Sigmoid colon (tissue), 7 donors: ENCODE results near the gene MCTP1. TPM values are rescaled to one million over a fixed set of nuclear protein-coding genes. Genes with fewer than 3 reads are reported as not detected.

ENCODE experiments used
- DNase-seq: peaks from one replicate; pipeline ENCODE4 v3.0.0-alpha.2; 2019
- H3K27ac ChIP-seq, 4 donors: fragments of 200-600 bp; sonication (generic); one replicate each; pipeline ENCODE4 v1.5.1; 2016 to 2019; ENCODE audit warnings: mild to moderate bottlenecking in 1 of 4
- H3K27me3 ChIP-seq, 3 donors: fragments of 200-600 bp; sonication (generic); one replicate each; pipeline ENCODE4 v1.5.1; 2019; ENCODE audit warnings: mild to moderate bottlenecking in 1 of 3
- H3K36me3 ChIP-seq, 4 donors: fragments of 200-600 bp; sonication (generic); one replicate each; pipeline ENCODE4 v1.5.1; 2016 to 2019
- H3K4me1 ChIP-seq, 4 donors: fragments of 200-600 bp; sonication (generic); one replicate each; pipeline ENCODE4 v1.5.1; 2017 to 2019
- H3K4me3 ChIP-seq, 4 donors: fragments of 200-600 bp; sonication (generic); one replicate each; pipeline ENCODE4 v1.5.1; 2017 to 2019; ENCODE audit warnings: mild to moderate bottlenecking in 2 of 4, moderate library complexity in 1 of 4
- H3K9me3 ChIP-seq, 4 donors: fragments of 200-600 bp in 3 of 4; sonication (generic) in 3 of 4; one replicate each; pipeline versions ENCODE4 v1.5.1 to v1.6.1; 2013 to 2019
- CTCF ChIP-seq, 4 experiments: fragments of 450-650 bp in 3 of 4; fragments of 200-600 bp in 1 of 4; IDR thresholded peaks; one replicate each; pipeline ENCODE4 v1.5.1; 2016 to 2019; ENCODE audit warnings: antibody characterized with exemption in 4 of 4, mild to moderate bottlenecking in 3 of 4, moderate library complexity in 2 of 4
- EP300 ChIP-seq, 4 donors: sonication (generic); formaldehyde crosslinking; IDR thresholded peaks; one replicate each; pipeline ENCODE4 v1.6.1; 2017; ENCODE audit warnings: antibody characterized with exemption in 4 of 4
- POLR2A ChIP-seq, 2 donors: fragments of 450-650 bp; IDR thresholded peaks; one replicate each; pipeline ENCODE4 v1.6.1; 2016; ENCODE audit warnings: antibody characterized with exemption in 2 of 2, mild to moderate bottlenecking in 2 of 2, moderate library complexity in 2 of 2
- POLR2AphosphoS5 ChIP-seq, 4 donors: sonication (generic); formaldehyde crosslinking; IDR thresholded peaks; one replicate each; pipeline ENCODE4 v1.6.1; 2017; ENCODE audit warnings: antibody characterized with exemption in 4 of 4
- WGBS, 2 donors: extraction: QIAGEN DNeasy Blood & Tissue Kit; methylation state at CpG; one replicate each; pipeline ENCODE4 v1.1.7; 2013; 5-methylcytosine and 5-hydroxymethylcytosine counted together
- intact Hi-C: fragments of 100-400 bp; cut with DNase I; formaldehyde crosslinking; loops from one replicate; pipeline ENCODE4 v1.15.1; 2023
- polyA plus RNA-seq, 3 donors: library from polyadenylated mRNA; stranded (reverse); fragments of 200-250 nt; gene quantifications; one replicate each; pipeline ENCODE4 v1.2.3, GENCODE V29; 2013
- total RNA-seq, 4 donors: library from RNA; depleted of rRNA; stranded (reverse); fragments of >200 nt; gene quantifications; one replicate each; pipeline ENCODE4 v1.1.0, GENCODE V29; 2016
- donor health status: healthy with polysubstance abuse.
- donor health status: Bipolar disorder and iron deficiency.
- donor health status: healthy.

Gene MCTP1
- total and polyA plus RNA-seq, 7 donors, result 2.1 to 20.5 (median 12.5) TPM

- H3K27ac ChIP-seq, result peak overlapping the region in 1 of 4 donors; percentile 27
- no peak for TF ChIP-seq CTCF (IDR thresholded peaks at IDR 0.05)
- no peak for TF ChIP-seq EP300 (IDR thresholded peaks at IDR 0.05)
- peak in 1 of 4 donors; percentile 16 for TF ChIP-seq POLR2AphosphoS5 (IDR thresholded peaks at IDR 0.05)
- no peak for TF ChIP-seq POLR2A (IDR thresholded peaks at IDR 0.05)
- no peaks in the 10 kb centered on the region for H3K4me1 ChIP-seq
- H3K4me3 ChIP-seq, result no peak overlapping the region
- no peaks in the 10 kb centered on the region for H3K27me3 ChIP-seq
- H3K36me3 ChIP-seq, result no peaks in the 10 kb centered on the region
- no peaks in the 10 kb centered on the region for H3K9me3 ChIP-seq
- 57 to 77% methylated on average over 3 of the region's 3 CpGs for WGBS, 2 donors
- intact Hi-C loops, result no loop called here
- no peak for DNase-seq
These were observed 142.7 kb downstream of the MCTP1 start for GRCh38 chr5:95142145-95142544.

DNA sequence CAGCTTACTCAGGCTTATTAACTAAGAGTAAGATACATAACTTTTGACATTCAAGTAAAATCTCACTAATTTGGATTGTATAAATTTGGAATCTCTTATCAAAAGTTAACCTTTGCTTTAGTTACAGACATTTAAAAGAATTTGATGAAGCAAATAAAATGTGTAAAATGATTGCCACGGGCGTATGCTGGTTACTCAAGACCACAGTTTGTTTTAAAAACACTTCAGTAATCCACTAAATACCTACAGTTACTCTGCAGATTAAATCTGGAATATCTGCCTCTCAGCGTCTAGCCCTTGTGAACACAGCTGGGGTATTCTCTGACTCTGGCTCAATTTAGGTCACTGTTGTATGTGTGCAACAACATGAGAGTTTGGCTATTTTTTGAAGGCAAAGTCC, 143.8 kb downstream of the MCTP1 start:
- H3K27me3 ChIP-seq, result no peaks in the 10 kb centered on the region
- no peak overlapping the region for H3K4me3 ChIP-seq
- no peaks in the 10 kb centered on the region for H3K36me3 ChIP-seq
- 54 to 74% methylated on average over 3 of the region's 3 CpGs for WGBS, 2 donors
- DNase-seq, result no peak
- no peak for TF ChIP-seq POLR2A (IDR thresholded peaks at IDR 0.05)
- TF ChIP-seq CTCF (IDR thresholded peaks at IDR 0.05), result no peak
- no peak for TF ChIP-seq POLR2AphosphoS5 (IDR thresholded peaks at IDR 0.05)
- no peak for TF ChIP-seq EP300 (IDR thresholded peaks at IDR 0.05)
- no peaks in the 10 kb centered on the region for H3K4me1 ChIP-seq
- H3K9me3 ChIP-seq, result no peaks in the 10 kb centered on the region
- peak overlapping the region in 1 of 4 donors; percentile 14 for H3K27ac ChIP-seq
- intact Hi-C loops, result no loop called here

DNA sequence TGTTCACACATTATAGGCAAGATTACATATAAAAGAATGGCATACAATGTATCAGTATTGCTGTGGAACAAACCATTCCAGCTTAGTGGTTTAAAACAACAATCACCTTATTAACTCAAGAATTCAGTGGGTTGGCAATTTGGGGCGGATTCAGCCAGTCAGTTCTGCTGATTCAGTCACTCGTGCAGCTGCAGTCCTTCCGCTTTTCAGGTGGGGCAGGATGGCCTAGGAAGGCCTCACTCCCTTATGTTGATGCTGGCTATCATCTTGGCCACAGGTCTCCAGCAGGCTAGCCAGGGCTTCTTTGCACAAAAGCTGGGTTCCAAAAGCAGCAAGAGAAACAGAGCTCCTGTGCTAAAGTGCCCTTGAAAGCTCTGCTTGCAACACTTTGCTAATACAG, 150.6 kb downstream of the MCTP1 start:
- Histone ChIP-seq H3K9me3 (no peaks in the 10 kb centered on the region), H3K27ac (no peak overlapping the region), H3K4me3 (no peak overlapping the region), H3K36me3 (no peaks in the 10 kb centered on the region), H3K4me1 (no peaks in the 10 kb centered on the region), H3K27me3 (no peaks in the 10 kb centered on the region)
- intact Hi-C loops, result no loop called here
- WGBS, 2 donors, result 80 to 88% methylated on average over 3 of the region's 3 CpGs
- DNase-seq, result no peak
- no peak for TF ChIP-seq POLR2A (IDR thresholded peaks at IDR 0.05)
- no peak for TF ChIP-seq POLR2AphosphoS5 (IDR thresholded peaks at IDR 0.05)
- TF ChIP-seq EP300 (IDR thresholded peaks at IDR 0.05), result no peak
- TF ChIP-seq CTCF (IDR thresholded peaks at IDR 0.05), result no peak

DNA sequence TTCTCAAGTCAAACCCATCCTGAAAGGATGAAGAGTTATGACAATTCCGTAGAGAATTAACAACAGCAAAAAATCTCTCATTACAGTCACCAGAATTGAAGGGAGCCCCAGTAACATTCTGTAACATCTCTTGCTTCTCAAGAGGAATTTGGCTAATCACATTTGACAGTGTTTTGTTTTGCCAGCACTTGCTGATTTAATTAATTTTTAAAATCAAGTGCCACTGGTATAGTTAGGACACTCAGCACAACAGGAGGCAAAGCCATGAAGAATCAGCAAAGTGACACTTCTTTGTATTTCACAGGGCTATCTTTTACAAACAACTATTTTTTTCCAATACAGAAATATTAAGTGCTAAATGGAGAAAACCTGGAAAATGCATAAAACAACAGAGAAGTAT, 152.8 kb downstream of the MCTP1 start:
- Histone ChIP-seq H3K4me1 (no peaks in the 10 kb centered on the region), H3K36me3 (no peaks in the 10 kb centered on the region), H3K9me3 (no peaks in the 10 kb centered on the region), H3K27ac (no peak overlapping the region), H3K27me3 (no peaks in the 10 kb centered on the region), H3K4me3 (no peak overlapping the region)
- DNase-seq, result no peak
- no peak for TF ChIP-seq POLR2AphosphoS5 (IDR thresholded peaks at IDR 0.05)
- no peak for TF ChIP-seq POLR2A (IDR thresholded peaks at IDR 0.05)
- TF ChIP-seq CTCF (IDR thresholded peaks at IDR 0.05), result no peak
- no peak for TF ChIP-seq EP300 (IDR thresholded peaks at IDR 0.05)
- WGBS, 2 donors, result 81 to 86% methylated on average over 1 of the region's 1 CpG
- intact Hi-C loops, result no loop called here

DNA sequence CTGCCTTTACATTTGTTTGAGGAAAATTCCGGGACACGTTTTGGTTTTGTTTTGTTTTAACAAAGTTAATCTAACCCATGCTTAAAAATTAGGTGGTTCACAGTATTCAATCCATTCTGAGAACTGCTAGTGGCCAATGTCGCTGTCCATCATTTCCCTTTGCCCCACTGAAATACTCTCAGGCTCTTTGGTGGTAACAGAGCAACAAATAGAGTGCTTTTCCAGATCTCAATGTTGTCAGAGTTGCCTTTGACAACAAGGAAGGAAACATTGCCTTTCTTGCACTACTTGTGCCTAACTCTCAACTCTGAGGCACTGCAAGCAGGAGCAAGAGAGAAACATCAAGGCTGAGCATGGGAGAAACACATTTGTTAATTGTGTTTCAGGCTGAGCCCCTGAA, 154.0 kb downstream of the MCTP1 start:
- no peaks in the 10 kb centered on the region for H3K36me3 ChIP-seq
- DNase-seq, result no peak
- H3K4me3 ChIP-seq, result no peak overlapping the region
- H3K4me1 ChIP-seq, result no peaks in the 10 kb centered on the region
- TF ChIP-seq CTCF (IDR thresholded peaks at IDR 0.05) (no peak), EP300 (IDR thresholded peaks at IDR 0.05) (no peak)
- H3K27me3 ChIP-seq, result no peaks in the 10 kb centered on the region
- intact Hi-C loops, result no loop called here
- no peak overlapping the region for H3K27ac ChIP-seq
- H3K9me3 ChIP-seq, result no peaks in the 10 kb centered on the region
- 70 to 76% methylated on average over 3 of the region's 3 CpGs for WGBS, 2 donors
